Measurements from ENCODE around the gene SEL1L.

SEL1L gene

DNA sequence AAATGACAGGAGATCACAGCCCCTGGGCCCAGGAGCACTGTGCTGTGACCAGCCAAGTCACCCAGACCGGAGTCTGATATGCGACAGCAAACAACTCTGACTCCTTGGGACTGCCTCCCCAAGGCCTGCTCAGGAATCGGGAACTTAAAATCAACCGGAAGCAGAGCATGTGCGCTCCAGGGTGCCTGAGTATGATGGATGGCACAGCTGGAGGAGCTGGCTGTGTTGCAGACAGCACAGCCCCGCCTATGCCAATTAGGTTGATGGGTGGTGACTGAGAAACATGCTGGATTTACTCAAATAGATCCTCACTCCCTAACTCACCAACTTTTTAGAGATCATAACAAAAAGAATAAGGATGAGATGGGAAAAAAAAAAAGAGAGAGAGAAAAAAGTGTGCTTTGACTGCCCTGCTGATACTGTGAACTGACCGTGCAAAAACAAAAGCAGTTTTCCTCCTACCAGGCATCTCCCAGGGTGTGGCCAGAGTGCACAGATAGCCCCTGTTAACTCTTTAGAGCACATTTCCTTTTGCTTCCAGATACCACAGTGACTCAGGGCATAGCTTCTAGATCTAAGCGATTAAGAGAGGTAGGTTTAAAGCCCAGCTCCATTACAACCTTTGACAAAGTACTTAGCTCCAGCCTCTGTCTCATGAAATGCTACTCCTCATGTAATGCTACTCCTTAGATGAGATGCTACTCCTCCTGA is 106.2 kb downstream of the SEL1L start:
- Histone ChIP-seq H3K4me3 (ENCODE audit: low read depth in 1 of 2, low read length in 2 of 2) (no peak overlapping the region), H3K9me3 (ENCODE audit: control insufficient read depth in 1 of 2, low read length in 2 of 2) (no peaks in the 10 kb centered on the region), H3K27ac (ENCODE audit: low read length) (no peak overlapping the region), H3K27me3 (ENCODE audit: low read depth, low read length) (no peaks in the 10 kb centered on the region), H3K4me1 (ENCODE audit: control insufficient read depth in 1 of 2, insufficient read depth in 2 of 2, low read length in 2 of 2) (no peaks in the 10 kb centered on the region), H3K36me3 (ENCODE audit: control insufficient read depth in 1 of 2, insufficient read depth in 2 of 2, low read length in 2 of 2) (no peaks in the 10 kb centered on the region)

- Histone ChIP-seq H3K4me3 (ENCODE audit: low read depth in 1 of 2, low read length in 2 of 2) (no peak overlapping the region), H3K27me3 (ENCODE audit: low read depth, low read length) (no peaks in the 10 kb centered on the region), H3K9me3 (ENCODE audit: control insufficient read depth in 1 of 2, low read length in 2 of 2) (no peaks in the 10 kb centered on the region), H3K27ac (ENCODE audit: low read length) (no peak overlapping the region), H3K4me1 (ENCODE audit: control insufficient read depth in 1 of 2, insufficient read depth in 2 of 2, low read length in 2 of 2) (no peaks in the 10 kb centered on the region), H3K36me3 (ENCODE audit: control insufficient read depth in 1 of 2, insufficient read depth in 2 of 2, low read length in 2 of 2) (no peaks in the 10 kb centered on the region)
These were observed 110.1 kb downstream of the SEL1L start for GRCh38 chr14:81423504-81423903.

Data from muscle layer of duodenum (tissue), 2 donors.